ENCODE results near the gene LAMC2. TPM values are rescaled to one million over a fixed set of nuclear protein-coding genes. Genes with fewer than 3 reads are reported as not detected.
"Not testable (repeated sequence)": the region's sequence is repeated elsewhere in the genome, so short reads cannot be mapped to it uniquely, and the experiment has no call there.

The LAMC2 gene
- total and polyA plus RNA-seq, 7 donors, result 0.25 to 1.3 (median 0.99) TPM

GRCh38 chr1:183273300-183273699, 87.2 kb downstream of the LAMC2 start:
- intact Hi-C loops (cut with DNase I), result no loop called here
- Histone ChIP-seq H3K4me3 (no peak overlapping the region), H3K36me3 (ENCODE audit: insufficient read depth in 1 of 2, low read depth in 1 of 2) (no peaks in the 10 kb centered on the region), H3K27ac (no peak overlapping the region), H3K27me3 (ENCODE audit: insufficient read depth in 3 of 3, low read length in 2 of 3) (no peaks in the 10 kb centered on the region), H3K4me1 (no peaks in the 10 kb centered on the region), H3K9me3 (no peaks in the 10 kb centered on the region)
- ATAC-seq (no peak), DNase-seq (no peak)
- TF ChIP-seq, protein P1, sequence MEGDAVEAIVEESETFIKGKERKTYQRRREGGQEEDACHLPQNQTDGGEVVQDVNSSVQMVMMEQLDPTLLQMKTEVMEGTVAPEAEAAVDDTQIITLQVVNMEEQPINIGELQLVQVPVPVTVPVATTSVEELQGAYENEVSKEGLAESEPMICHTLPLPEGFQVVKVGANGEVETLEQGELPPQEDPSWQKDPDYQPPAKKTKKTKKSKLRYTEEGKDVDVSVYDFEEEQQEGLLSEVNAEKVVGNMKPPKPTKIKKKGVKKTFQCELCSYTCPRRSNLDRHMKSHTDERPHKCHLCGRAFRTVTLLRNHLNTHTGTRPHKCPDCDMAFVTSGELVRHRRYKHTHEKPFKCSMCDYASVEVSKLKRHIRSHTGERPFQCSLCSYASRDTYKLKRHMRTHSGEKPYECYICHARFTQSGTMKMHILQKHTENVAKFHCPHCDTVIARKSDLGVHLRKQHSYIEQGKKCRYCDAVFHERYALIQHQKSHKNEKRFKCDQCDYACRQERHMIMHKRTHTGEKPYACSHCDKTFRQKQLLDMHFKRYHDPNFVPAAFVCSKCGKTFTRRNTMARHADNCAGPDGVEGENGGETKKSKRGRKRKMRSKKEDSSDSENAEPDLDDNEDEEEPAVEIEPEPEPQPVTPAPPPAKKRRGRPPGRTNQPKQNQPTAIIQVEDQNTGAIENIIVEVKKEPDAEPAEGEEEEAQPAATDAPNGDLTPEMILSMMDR (IDR thresholded peaks at IDR 0.05), result no peak
- WGBS, 3 donors, result 79 to 86% (median 86%) methylated on average over 5 of the region's 5 CpGs

DNA sequence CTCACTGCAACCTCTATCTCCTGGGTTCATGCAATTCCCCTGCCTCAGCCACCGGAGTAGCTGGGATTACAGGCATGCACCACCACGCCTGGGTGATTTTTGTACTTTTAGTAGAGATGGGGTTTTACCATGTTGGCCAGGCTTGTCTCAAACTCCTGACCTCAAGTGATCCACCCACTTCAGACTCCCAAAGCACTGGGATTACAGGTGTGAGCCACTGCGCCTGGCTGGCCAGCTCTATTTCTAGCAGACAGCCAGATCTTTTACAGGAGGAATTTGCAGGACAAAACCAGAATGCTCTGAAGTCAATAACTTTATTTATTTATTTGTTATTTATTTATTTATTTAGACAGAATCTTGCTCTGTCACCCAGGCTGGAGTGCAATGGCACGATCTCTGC, 87.9 kb downstream of the LAMC2 start:
- H3K27me3 ChIP-seq (ENCODE audit: insufficient read depth in 3 of 3, low read length in 2 of 3); intact Hi-C loops (cut with DNase I); H3K36me3 ChIP-seq (ENCODE audit: insufficient read depth in 1 of 2, low read depth in 1 of 2); ATAC-seq; H3K4me3 ChIP-seq; H3K9me3 ChIP-seq; H3K27ac ChIP-seq; DNase-seq; H3K4me1 ChIP-seq: not testable (repeated sequence)
- WGBS, 3 donors, result 95 to 99% (median 97%) methylated on average over 4 of the region's 4 CpGs

GRCh38 chr1:183274836-183275235, 88.8 kb downstream of the LAMC2 start:
- no peak overlapping the region for H3K4me3 ChIP-seq
- ATAC-seq, result no peak
- H3K4me1 ChIP-seq, result no peaks in the 10 kb centered on the region
- no peaks in the 10 kb centered on the region for H3K27me3 ChIP-seq (ENCODE audit: insufficient read depth in 3 of 3, low read length in 2 of 3)
- intact Hi-C loops (cut with DNase I), result no loop called here
- H3K36me3 ChIP-seq (ENCODE audit: insufficient read depth in 1 of 2, low read depth in 1 of 2), result no peaks in the 10 kb centered on the region
- no peak overlapping the region for H3K27ac ChIP-seq
- H3K9me3 ChIP-seq, result no peaks in the 10 kb centered on the region
- TF ChIP-seq, protein P1 (IDR thresholded peaks at IDR 0.05), result no peak
- DNase-seq, result no peak
- WGBS, 3 donors, result 83 to 96% (median 95%) methylated on average over 3 of the region's 3 CpGs

GRCh38 chr1:183275322-183275721, 89.3 kb downstream of the LAMC2 start:
- Histone ChIP-seq H3K27me3 (ENCODE audit: insufficient read depth in 3 of 3, low read length in 2 of 3) (no peaks in the 10 kb centered on the region), H3K4me3 (no peak overlapping the region), H3K27ac (no peak overlapping the region), H3K4me1 (no peaks in the 10 kb centered on the region), H3K9me3 (no peaks in the 10 kb centered on the region), H3K36me3 (ENCODE audit: insufficient read depth in 1 of 2, low read depth in 1 of 2) (no peaks in the 10 kb centered on the region)
- intact Hi-C loops (cut with DNase I), result no loop called here
- TF ChIP-seq, protein P1 (IDR thresholded peaks at IDR 0.05), result no peak
- no peak for ATAC-seq
- WGBS, 3 donors, result 82 to 92% (median 92%) methylated on average over 3 of the region's 3 CpGs
- DNase-seq, result no peak

DNA sequence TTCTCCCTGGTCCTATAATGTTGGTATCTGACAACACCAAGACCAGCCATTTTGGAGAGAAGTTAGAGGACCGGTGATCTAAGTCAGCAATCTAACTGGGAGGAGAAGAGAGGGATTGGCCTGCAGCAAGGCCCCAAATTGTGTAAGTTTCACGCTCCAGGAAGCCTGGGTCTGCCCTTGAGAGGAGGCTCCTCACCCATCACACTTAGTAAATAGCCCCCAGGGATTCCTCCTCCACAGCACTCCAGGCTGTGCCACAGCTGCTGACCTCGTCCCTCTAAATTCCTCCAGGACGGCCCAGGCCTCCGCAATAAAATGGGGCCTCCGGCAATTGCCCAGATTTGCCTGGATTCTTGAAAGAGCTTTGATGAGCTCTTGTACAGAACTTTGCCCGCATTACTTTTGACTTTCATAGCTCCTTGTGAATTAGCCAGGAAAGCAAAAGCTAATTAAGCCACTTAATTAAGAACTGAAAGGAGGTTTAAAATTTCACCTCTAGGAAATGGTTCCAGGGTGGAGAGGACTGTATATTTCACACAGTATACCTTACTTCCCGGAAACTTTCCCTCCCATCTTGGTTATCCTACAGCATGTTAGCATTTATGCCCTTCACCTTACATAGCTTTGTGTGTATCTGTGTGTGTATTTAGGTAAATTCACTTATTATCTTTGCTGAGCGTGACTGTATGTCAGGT, 90.5 kb downstream of the LAMC2 start:
- TF ChIP-seq, protein P1 (IDR thresholded peaks at IDR 0.05), result no peak
- Histone ChIP-seq H3K4me1 (no peaks in the 10 kb centered on the region), H3K36me3 (ENCODE audit: insufficient read depth in 1 of 2, low read depth in 1 of 2) (no peaks in the 10 kb centered on the region), H3K27ac (no peak overlapping the region), H3K9me3 (no peaks in the 10 kb centered on the region), H3K27me3 (ENCODE audit: insufficient read depth in 3 of 3, low read length in 2 of 3) (no peaks in the 10 kb centered on the region), H3K4me3 (no peak overlapping the region)
- ATAC-seq, result no peak
- WGBS, 3 donors, result 88 to 94% (median 89%) methylated on average over 9 of the region's 9 CpGs
- no peak for DNase-seq
- intact Hi-C loops (cut with DNase I), result no loop called here

Data from psoas muscle (tissue), 8 donors.